Measurements from ENCODE around the gene KCNK1. TPM values are rescaled to one million over a fixed set of nuclear protein-coding genes. Genes with fewer than 3 reads are reported as not detected.

KCNK1 gene
- polyA plus RNA-seq, 1 donor from 2014 or later, result 1.8 TPM

GRCh38 chr1:233677690-233678354 is 63.9 kb downstream of the KCNK1 start:
- no peak overlapping the region for H3K4me2 ChIP-seq (ENCODE audit: low read length)

GRCh38 chr1:233679030-233679429 is 65.1 kb downstream of the KCNK1 start:
- Histone ChIP-seq H3K4me2 (ENCODE audit: low read length) (no peak overlapping the region), H3K9me3 (ENCODE audit: low read length) (no peaks in the 10 kb centered on the region), H3K79me2 (replicated peaks; ENCODE audit: insufficient read depth, low read length) (no peaks in the 10 kb centered on the region), H3K9me2 (ENCODE audit: insufficient read depth, low read length) (no peaks in the 10 kb centered on the region), H3K9ac (ENCODE audit: low read length) (no peak overlapping the region), H3K27me3 (ENCODE audit: insufficient read depth, low read depth, low read length) (no peaks in the 10 kb centered on the region), H2AFZ (ENCODE audit: low read depth, low read length) (no peak overlapping the region), H3K27ac (ENCODE audit: low read length) (no peak overlapping the region), H3K36me3 (ENCODE audit: insufficient read depth, low read length) (no peaks in the 10 kb centered on the region), H4K20me1 (ENCODE audit: insufficient read depth) (no peaks in the 10 kb centered on the region), H3K4me3 (ENCODE audit: low read length) (no peak overlapping the region), H3F3A (ENCODE audit: insufficient read depth, low read length, poor library complexity, severe bottlenecking) (no peaks in the 10 kb centered on the region)
- TF ChIP-seq CTCF (IDR thresholded peaks at IDR 0.05; ENCODE audit: poor library complexity, severe bottlenecking) (no peak), REST (IDR thresholded peaks at IDR 0.05; ENCODE audit: borderline replicate concordance) (no peak), MXI1 (conservative IDR thresholded peaks at IDR 0.05; ENCODE audit: poor library complexity, severe bottlenecking) (no peak), TAF1 (IDR thresholded peaks at IDR 0.05; ENCODE audit: low read depth) (no peak), EP300 (conservative IDR thresholded peaks at IDR 0.05; ENCODE audit: poor library complexity, severe bottlenecking) (no peak)

More at GRCh38 chr1:233677690-233678354, 63.9 kb downstream of the KCNK1 start:
- Histone ChIP-seq H2AFZ (ENCODE audit: low read depth, low read length) (no peak overlapping the region), H4K20me1 (ENCODE audit: insufficient read depth) (no peaks in the 10 kb centered on the region), H3K9me2 (ENCODE audit: insufficient read depth, low read length) (no peaks in the 10 kb centered on the region), H3K9ac (ENCODE audit: low read length) (no peak overlapping the region), H3K27me3 (ENCODE audit: insufficient read depth, low read depth, low read length) (no peaks in the 10 kb centered on the region), H3F3A (ENCODE audit: insufficient read depth, low read length, poor library complexity, severe bottlenecking) (no peaks in the 10 kb centered on the region), H3K36me3 (ENCODE audit: insufficient read depth, low read length) (no peaks in the 10 kb centered on the region), H3K4me3 (ENCODE audit: low read length) (no peak overlapping the region), H3K9me3 (ENCODE audit: low read length) (no peaks in the 10 kb centered on the region), H3K79me2 (replicated peaks; ENCODE audit: insufficient read depth, low read length) (no peaks in the 10 kb centered on the region), H3K27ac (ENCODE audit: low read length) (no peak overlapping the region)
- TF ChIP-seq MXI1 (conservative IDR thresholded peaks at IDR 0.05; ENCODE audit: poor library complexity, severe bottlenecking), result no peak
- no peak for TF ChIP-seq REST (IDR thresholded peaks at IDR 0.05; ENCODE audit: borderline replicate concordance)
- TF ChIP-seq EZH2 (IDR thresholded peaks at IDR 0.05; ENCODE audit: borderline replicate concordance, insufficient read depth, low read length, poor library complexity, severe bottlenecking), result no peak
- no peak for TF ChIP-seq CTCF (IDR thresholded peaks at IDR 0.05; ENCODE audit: poor library complexity, severe bottlenecking)
- TF ChIP-seq TAF1 (IDR thresholded peaks at IDR 0.05; ENCODE audit: low read depth), result no peak
- no peak for TF ChIP-seq RAD21 (conservative IDR thresholded peaks at IDR 0.05)
- no peak for TF ChIP-seq POLR2AphosphoS5 (IDR thresholded peaks at IDR 0.05)
- no peak for TF ChIP-seq SMC3 (conservative IDR thresholded peaks at IDR 0.05; ENCODE audit: poor library complexity)
- no peak for TF ChIP-seq EP300 (conservative IDR thresholded peaks at IDR 0.05; ENCODE audit: poor library complexity, severe bottlenecking)
